Measurements from ENCODE around the gene ODAD4.
A peak's percentile ranks its signal among the peaks of the same experiment; 100 is the strongest.

Gene ODAD4

DNA sequence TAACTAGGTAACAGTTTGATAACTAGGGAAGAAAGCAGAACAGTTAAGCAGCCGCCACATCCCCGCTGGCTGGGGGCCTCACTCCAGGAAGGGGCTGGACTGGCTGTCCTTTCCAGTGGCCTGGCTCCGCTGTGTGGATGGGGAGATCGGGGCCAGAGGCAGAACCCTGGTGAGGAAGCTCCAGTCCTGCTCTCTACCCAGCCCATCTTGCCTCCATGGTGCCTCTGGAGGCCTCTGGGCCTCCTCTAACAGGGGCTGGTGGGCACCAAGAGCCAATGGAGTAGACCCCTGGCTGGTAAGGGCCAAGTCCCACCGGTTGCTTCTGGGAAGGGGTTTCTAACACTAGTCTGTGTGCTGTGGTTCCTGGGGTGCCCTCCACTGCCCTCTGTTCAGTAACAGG, 44.2 kb downstream of the ODAD4 start:
- Histone ChIP-seq H3K27me3 (no peaks in the 10 kb centered on the region), H4K20me1 (peaks cover 62 to 91% (median 85%) of the 10 kb centered on the region in 11 experiments), H3K36me3 (peaks cover 90 to 100% (median 98%) of the 10 kb centered on the region in 11 experiments), H3K27ac (peak overlapping the region in 2 of 11 experiments; percentile 11 to 38; a peak in 5 of 22 replicates), H3K4me3 (no peak overlapping the region), H3K4me1 (peaks cover 55 to 84% (median 71%) of the 10 kb centered on the region in 10 experiments), H3K9me3 (replicated peaks in 1 of 11) (no peaks in the 10 kb centered on the region), H3K4me2 (no peak overlapping the region), H3K9ac (peak overlapping the region in 4 of 11 experiments; percentile 18 to 31 (median 29); a peak in 2 of 22 replicates)
- TF ChIP-seq Cebpa-rat (IDR thresholded peaks at IDR 0.05) = no peak

DNA sequence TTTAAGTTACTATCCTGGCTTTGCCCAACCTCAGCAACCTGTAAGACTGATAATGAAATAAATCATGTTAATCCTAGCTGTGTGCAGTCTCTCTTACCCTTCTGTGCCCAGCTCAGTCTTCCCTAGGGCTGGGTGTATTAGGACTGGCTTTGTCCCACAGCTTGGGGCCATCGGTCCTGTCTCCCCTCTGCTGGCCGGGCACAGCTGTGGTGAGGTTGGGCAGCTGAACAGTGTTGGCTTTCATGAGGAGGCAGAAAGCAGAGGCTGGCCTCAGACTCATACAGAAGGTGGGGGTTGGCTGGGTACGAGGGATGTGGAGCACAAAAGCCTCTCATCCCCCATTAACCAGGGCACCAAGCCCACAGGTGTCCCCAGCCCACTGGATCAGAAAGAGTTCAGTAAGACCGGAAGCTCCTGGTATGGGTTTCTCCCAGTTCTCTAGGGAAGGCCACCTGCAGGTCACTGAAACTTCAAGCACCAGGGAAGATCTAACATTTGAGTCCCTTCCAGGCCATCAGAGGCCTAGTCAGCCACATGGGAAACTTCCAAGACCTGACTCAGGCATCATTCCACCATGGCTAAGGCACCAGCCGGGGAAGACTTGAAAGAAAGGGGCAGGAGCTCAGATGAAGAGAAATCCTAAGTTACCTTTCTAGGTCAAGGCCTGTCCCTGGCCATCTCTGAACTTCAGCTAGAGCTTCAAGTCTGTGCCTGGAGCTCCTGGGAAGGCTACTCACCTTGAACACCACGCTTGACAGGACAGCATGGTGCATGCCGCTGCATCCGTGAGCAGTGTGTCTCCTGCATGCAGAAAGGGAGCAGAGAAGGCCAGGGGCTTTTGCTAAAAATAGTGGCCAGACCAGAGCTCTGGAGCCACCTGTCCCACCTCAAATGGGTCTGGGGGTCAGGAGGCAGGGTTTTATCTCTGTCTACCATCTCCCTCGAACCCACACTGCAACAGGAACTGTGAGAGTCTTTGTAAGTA, 45.0 kb downstream of the ODAD4 start:
- Histone ChIP-seq H4K20me1 (peaks cover 57 to 88% (median 77%) of the 10 kb centered on the region in 11 experiments), H3K27me3 (no peaks in the 10 kb centered on the region), H3K4me3 (no peak overlapping the region), H3K9me3 (replicated peaks in 1 of 11) (no peaks in the 10 kb centered on the region), H3K9ac (peak overlapping the region in 4 of 11 experiments; percentile 17 to 52 (median 32); a peak in 8 of 22 replicates), H3K36me3 (peaks cover 90 to 100% (median 98%) of the 10 kb centered on the region in 11 experiments), H3K4me1 (peaks cover 50 to 76% (median 64%) of the 10 kb centered on the region in 10 experiments), H3K4me2 (peak overlapping the region in 2 of 11 experiments; percentile 54 to 60; a peak in 3 of 22 replicates), H3K27ac (peak overlapping the region in 5 of 11 experiments; percentile 15 to 65 (median 58); a peak in 7 of 22 replicates)
- no peak for TF ChIP-seq Cebpa-rat (IDR thresholded peaks at IDR 0.05)

DNA sequence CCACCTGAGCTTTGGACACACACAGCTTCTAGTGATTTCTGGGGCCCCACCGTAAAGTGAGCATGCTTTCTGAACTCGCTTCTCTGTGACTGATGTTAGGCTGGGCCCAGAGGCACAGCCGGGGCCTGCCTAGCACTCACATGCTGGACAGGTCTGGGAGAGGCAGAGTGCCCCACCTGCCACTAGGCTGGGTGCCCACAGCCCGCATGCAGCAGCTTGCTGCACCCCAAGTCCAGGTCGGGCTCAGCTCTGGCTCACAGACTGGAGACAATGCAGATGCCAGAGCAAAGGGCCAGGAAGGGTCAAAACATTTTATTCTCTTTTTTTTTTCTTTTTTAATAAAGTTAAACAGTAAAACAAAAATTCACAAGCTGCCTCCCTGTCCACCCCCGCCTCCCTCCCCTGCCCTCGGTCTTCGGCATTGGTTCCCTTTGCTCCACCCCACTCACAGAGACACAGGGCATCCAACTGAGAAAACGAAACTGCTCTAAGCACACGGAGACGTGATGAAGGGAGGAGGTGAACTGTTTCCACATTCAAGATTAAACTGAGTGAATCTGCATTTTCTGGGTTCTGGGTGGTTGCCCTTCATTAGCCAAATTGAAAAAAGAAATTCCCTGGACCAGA, 45.8 kb downstream of the ODAD4 start:
- peak overlapping the region in 8 of 11 experiments; percentile 29 to 69 (median 53); a peak in 17 of 22 replicates for H3K27ac ChIP-seq

DNA sequence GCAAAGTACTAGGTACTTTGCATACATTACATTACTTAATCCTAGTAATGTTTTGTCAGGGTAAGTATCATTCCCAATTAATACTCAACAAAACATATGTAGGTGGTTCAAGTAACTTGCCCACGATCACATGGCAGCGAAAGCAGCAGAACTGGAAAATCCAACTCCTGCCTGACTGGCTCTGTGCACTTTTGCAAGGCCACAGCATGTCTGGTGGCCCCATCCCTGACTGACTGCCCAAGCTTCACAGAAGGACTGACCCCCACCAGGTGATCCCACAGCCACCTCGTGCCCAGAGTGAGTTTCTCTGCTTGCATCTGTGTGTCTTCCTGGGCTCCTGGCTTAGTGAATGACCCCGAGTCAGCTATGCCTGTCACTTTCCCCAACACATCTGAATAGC, 47.6 kb downstream of the ODAD4 start:
- Histone ChIP-seq H3K27me3 (no peaks in the 10 kb centered on the region), H3K36me3 (peaks cover 96 to 100% (median 98%) of the 10 kb centered on the region in 11 experiments), H3K27ac (no peak overlapping the region), H4K20me1 (peaks cover 32 to 78% (median 53%) of the 10 kb centered on the region in 11 experiments), H3K4me2 (no peak overlapping the region; a peak in 1 of 22 replicates), H3K4me3 (no peak overlapping the region), H3K4me1 (peaks cover 26 to 50% (median 39%) of the 10 kb centered on the region in 10 experiments), H3K9me3 (replicated peaks in 1 of 11) (no peaks in the 10 kb centered on the region), H3K9ac (peak overlapping the region in 2 of 11 experiments; percentile 34 to 44; a peak in 1 of 22 replicates)
- TF ChIP-seq Cebpa-rat (IDR thresholded peaks at IDR 0.05) = no peak

More for the DNA sequence above, 45.8 kb downstream of the ODAD4 start:
- H3K9me3 ChIP-seq (replicated peaks in 1 of 11) = no peaks in the 10 kb centered on the region
- peaks cover 49 to 87% (median 70%) of the 10 kb centered on the region in 11 experiments for H4K20me1 ChIP-seq
- H3K36me3 ChIP-seq = peaks cover 94 to 100% (median 98%) of the 10 kb centered on the region in 11 experiments
- peak overlapping the region in 10 of 11 experiments; percentile 26 to 70 (median 46); a peak in 17 of 22 replicates for H3K9ac ChIP-seq
- H3K4me1 ChIP-seq = peaks cover 41 to 68% (median 56%) of the 10 kb centered on the region in 10 experiments
- peak overlapping the region; percentile 5 to 75 (median 46); a peak in 20 of 22 replicates for H3K4me2 ChIP-seq
- H3K4me3 ChIP-seq = no peak overlapping the region
- TF ChIP-seq Cebpa-rat (IDR thresholded peaks at IDR 0.05) = no peak
- H3K27me3 ChIP-seq = no peaks in the 10 kb centered on the region

DNA sequence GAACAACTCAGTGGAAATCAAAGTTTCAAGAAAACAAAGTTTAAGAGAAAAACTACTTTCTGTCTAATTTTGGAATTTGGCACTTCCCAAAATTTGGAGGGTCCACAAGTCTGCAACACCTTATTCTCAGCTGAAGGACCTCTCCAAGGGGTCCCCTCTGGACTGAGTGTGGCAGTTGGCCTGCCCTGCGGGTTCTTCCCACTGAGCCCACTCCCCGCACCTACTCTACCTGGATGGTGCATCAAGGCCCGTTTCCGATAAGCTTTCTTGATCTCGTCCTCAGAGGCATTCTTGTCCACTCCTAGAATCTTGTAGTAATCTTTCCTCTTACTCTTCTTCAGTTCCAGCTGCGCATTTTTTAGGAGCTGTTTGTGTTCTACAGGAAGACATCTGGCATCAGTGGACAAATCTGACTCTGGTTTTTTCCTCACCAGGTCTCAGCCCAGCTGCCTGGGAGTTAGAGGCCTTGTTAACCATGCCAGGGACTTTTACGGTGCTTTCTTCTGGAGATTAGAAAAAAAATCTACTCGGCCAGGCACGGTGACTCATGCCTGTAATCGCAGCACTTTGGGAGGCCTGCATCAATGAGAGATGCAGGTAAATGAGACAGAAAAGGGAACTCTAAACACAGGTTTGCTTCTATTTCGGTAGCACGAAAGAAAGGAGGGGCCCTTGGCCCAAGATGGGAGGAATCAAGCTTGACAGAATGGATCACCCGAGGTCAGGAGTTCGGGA, 51.8 kb downstream of the ODAD4 start:
- Histone ChIP-seq H4K20me1 (peaks cover 6 to 61% (median 18%) of the 10 kb centered on the region in 11 experiments; a peak in 16 of 22 replicates), H3K9me3 (replicated peaks in 1 of 11) (no peaks in the 10 kb centered on the region), H3K36me3 (peaks cover 96 to 100% (median 98%) of the 10 kb centered on the region in 11 experiments), H3K27me3 (no peaks in the 10 kb centered on the region), H3K4me2 (no peak overlapping the region), H3K27ac (no peak overlapping the region), H3K4me1 (peaks cover under 1 to 12% (median 6%) of the 10 kb centered on the region in 10 experiments; a peak in 18 of 20 replicates), H3K4me3 (no peak overlapping the region), H3K9ac (no peak overlapping the region)
- no peak for TF ChIP-seq Cebpa-rat (IDR thresholded peaks at IDR 0.05)

DNA sequence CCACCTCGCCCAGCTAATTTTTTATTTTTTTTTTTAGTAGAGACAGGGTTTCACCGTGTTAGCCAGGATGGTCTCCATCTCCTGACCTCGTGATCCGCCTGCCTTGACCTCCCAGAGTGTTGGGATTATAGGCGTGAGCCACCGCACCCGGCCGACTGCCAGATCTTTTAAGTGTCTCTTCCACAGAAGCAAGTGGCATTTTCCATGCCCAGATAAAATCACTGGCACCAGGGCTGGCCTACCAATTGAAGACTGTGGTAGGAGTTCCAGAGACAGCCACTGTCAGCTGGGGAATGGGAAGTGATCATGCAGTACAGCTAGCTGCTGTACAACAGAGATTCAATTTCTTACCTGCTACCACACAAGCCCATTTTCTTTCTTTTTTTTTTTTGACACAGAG, 54.0 kb downstream of the ODAD4 start:
- Histone ChIP-seq H3K9ac (no peak overlapping the region), H3K4me3 (no peak overlapping the region), H3K4me1 (peaks cover 0 to 23% (median 15%) of the 10 kb centered on the region in 10 experiments; a peak in 13 of 20 replicates), H3K36me3 (peaks cover 96 to 100% (median 99%) of the 10 kb centered on the region in 11 experiments), H3K9me3 (replicated peaks in 1 of 11) (no peaks in the 10 kb centered on the region), H4K20me1 (peaks cover 3 to 67% (median 16%) of the 10 kb centered on the region in 11 experiments; a peak in 14 of 22 replicates), H3K4me2 (no peak overlapping the region), H3K27ac (no peak overlapping the region), H3K27me3 (no peaks in the 10 kb centered on the region)
- TF ChIP-seq Cebpa-rat (IDR thresholded peaks at IDR 0.05) = no peak

DNA sequence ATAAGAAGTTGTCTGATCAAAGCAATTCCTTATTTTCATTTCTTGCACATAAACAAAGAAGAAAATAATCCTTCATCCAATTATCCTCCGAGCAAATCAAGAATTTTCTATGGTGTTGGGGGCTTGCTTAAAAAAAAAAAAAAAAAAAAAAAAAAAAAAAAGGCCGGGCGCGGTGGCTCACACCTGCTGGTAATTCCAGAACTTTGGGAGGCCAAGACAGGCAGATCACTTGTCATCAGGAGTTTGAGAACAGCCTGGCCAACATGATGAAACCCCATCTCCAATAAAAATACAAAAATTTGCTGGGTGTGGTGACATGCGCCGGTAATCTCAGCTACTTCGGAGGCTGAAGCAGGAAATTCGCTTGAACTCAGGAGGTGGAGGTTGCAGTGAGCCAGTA, 55.5 kb downstream of the ODAD4 start:
- no peak for TF ChIP-seq Cebpa-rat (IDR thresholded peaks at IDR 0.05)
- peaks cover 4 to 71% (median 18%) of the 10 kb centered on the region in 11 experiments; a peak in 15 of 22 replicates for H4K20me1 ChIP-seq
- no peaks in the 10 kb centered on the region for H3K9me3 ChIP-seq (replicated peaks in 1 of 11)
- H3K9ac ChIP-seq = no peak overlapping the region
- H3K4me3 ChIP-seq = no peak overlapping the region
- H3K27me3 ChIP-seq = no peaks in the 10 kb centered on the region
- H3K36me3 ChIP-seq = peaks cover 100% of the 10 kb centered on the region in 11 experiments
- no peak overlapping the region for H3K4me2 ChIP-seq
- H3K27ac ChIP-seq = no peak overlapping the region
- peaks cover 0 to 29% (median 15%) of the 10 kb centered on the region in 10 experiments; a peak in 13 of 20 replicates for H3K4me1 ChIP-seq

DNA sequence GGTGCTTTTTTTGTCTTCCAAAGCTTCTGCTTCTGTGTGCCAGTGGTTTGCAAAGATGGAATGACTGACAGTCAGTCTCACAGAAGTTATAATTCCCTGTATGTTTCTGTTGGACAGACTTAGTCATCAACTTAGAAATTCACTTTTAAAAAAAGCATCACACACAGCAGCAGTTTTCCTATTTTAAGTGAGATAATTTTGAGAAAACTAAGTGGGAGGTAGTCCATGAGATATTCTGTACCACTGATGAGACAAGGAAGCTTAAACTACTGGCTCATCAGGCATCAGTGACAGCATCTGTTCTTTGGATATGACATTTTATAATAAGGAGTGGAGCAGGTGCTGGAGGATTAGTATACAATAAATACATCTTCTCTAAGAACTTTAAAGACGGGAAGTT, 56.2 kb downstream of the ODAD4 start:
- Histone ChIP-seq H4K20me1 (peaks cover 4 to 70% (median 18%) of the 10 kb centered on the region in 11 experiments; a peak in 16 of 22 replicates), H3K27ac (0 out of 22 replicates have a peak overlapping the region, but pooled peaks of 1 of the 11 experiments have one; percentile 16), H3K4me3 (no peak overlapping the region), H3K9ac (no peak overlapping the region), H3K4me2 (no peak overlapping the region), H3K27me3 (no peaks in the 10 kb centered on the region), H3K36me3 (peaks cover 100% of the 10 kb centered on the region in 11 experiments), H3K4me1 (peaks cover 0 to 29% (median 15%) of the 10 kb centered on the region in 10 experiments; a peak in 13 of 20 replicates), H3K9me3 (replicated peaks in 1 of 11) (no peaks in the 10 kb centered on the region)
- TF ChIP-seq Cebpa-rat (IDR thresholded peaks at IDR 0.05) = no peak

All from BLaER1 treated with 17β-estradiol and CSF1 and Interleukin-3, amounts not matched to agents 10 nM and 100 nM (cell line).